HG02588 (cell line): ENCODE results near the gene HOPX.
"Not testable (repeated sequence)": the region's sequence is repeated elsewhere in the genome, so short reads cannot be mapped to it uniquely, and the experiment has no call there.

ENCODE experiments used
- ATAC-seq: cut with Tn5 transposase; IDR thresholded peaks from one replicate; pipeline ENCODE4 v1.9.1; 2021; ENCODE audit warnings: mild to moderate bottlenecking, moderate library complexity; ENCODE audit not compliant: unreplicated experiment

Gene HOPX

GRCh38 chr4:56655627-56656345, 25.3 kb downstream of the HOPX start:
- no peak for ATAC-seq

- no peak for ATAC-seq
Observed at GRCh38 chr4:56655209-56655626, 25.9 kb downstream of the HOPX start.

- no peak for ATAC-seq
Observed at GRCh38 chr4:56654238-56654632, 26.9 kb downstream of the HOPX start.

GRCh38 chr4:56653461-56654237, 27.4 kb downstream of the HOPX start:
- ATAC-seq = no peak

- no peak for ATAC-seq
Observed at GRCh38 chr4:56652196-56652595, 28.9 kb downstream of the HOPX start.

- ATAC-seq = no peak
Observed at GRCh38 chr4:56651056-56651350, 30.1 kb downstream of the HOPX start.

GRCh38 chr4:56650262-56651055, 30.6 kb downstream of the HOPX start:
- no peak for ATAC-seq

- ATAC-seq = no peak
Observed at GRCh38 chr4:56649445-56650261, 31.4 kb downstream of the HOPX start.

GRCh38 chr4:56648824-56649151, 32.3 kb downstream of the HOPX start:
- ATAC-seq = no peak

- ATAC-seq = no peak
Observed at GRCh38 chr4:56648021-56648823, 32.9 kb downstream of the HOPX start.

GRCh38 chr4:56646341-56646740, 34.8 kb downstream of the HOPX start:
- no peak for ATAC-seq

- no peak for ATAC-seq
Observed at GRCh38 chr4:56643596-56643995, 37.5 kb downstream of the HOPX start.

GRCh38 chr4:56641494-56642051, 39.5 kb downstream of the HOPX start:
- no peak for ATAC-seq

GRCh38 chr4:56640621-56641493, 40.2 kb downstream of the HOPX start:
- ATAC-seq = no peak

- no peak for ATAC-seq
Observed at GRCh38 chr4:56637791-56638190, 43.3 kb downstream of the HOPX start.

GRCh38 chr4:56637154-56637553, 43.9 kb downstream of the HOPX start:
- ATAC-seq = no peak

- not testable (repeated sequence) for ATAC-seq
Observed at GRCh38 chr4:56634954-56635353, 46.1 kb downstream of the HOPX start.

- no peak for ATAC-seq
Observed at GRCh38 chr4:56633486-56633885, 47.6 kb downstream of the HOPX start.
